H9 (cell line): ENCODE measurements around the gene ATP5PF. TPM values are rescaled to one million over a fixed set of nuclear protein-coding genes. Genes with fewer than 3 reads are reported as not detected.
A peak's percentile ranks its signal among the peaks of the same experiment; 100 is the strongest.
"Not testable (repeated sequence)": the region's sequence is repeated elsewhere in the genome, so short reads cannot be mapped to it uniquely, and the experiment has no call there.

Source experiments
- DNase-seq: peaks from one replicate; pipeline ENCODE4 v3.0.0-alpha.2; 2017
- H2AFZ ChIP-seq: one replicate; pipeline ENCODE4 v1.6.1; 2013; ENCODE audit warnings: mild to moderate bottlenecking, low read length, control low read depth, moderate library complexity
- H2AK5ac ChIP-seq: 2 replicates; pipeline ENCODE4 v1.6.1; 2013; ENCODE audit warnings: low read length, control low read depth, mixed read lengths; ENCODE audit not compliant: insufficient read length
- H2BK120ac ChIP-seq: one replicate; pipeline ENCODE4 v1.6.1; 2013; ENCODE audit warnings: low read depth, mild to moderate bottlenecking, low read length, control low read depth, inconsistent platforms; ENCODE audit not compliant: poor library complexity, severe bottlenecking
- H2BK12ac ChIP-seq: 2 replicates; pipeline ENCODE4 v1.6.1; 2013; ENCODE audit warnings: low read length, control low read depth, mixed read lengths, low read depth; ENCODE audit not compliant: insufficient read length
- H2BK15ac ChIP-seq: 2 replicates; pipeline ENCODE4 v1.6.1; 2013; ENCODE audit warnings: low read depth, low read length, control low read depth
- H2BK20ac ChIP-seq: one replicate; pipeline ENCODE4 v1.6.1; 2013; ENCODE audit warnings: low read depth, mild to moderate bottlenecking, low read length, control low read depth, inconsistent platforms; ENCODE audit not compliant: poor library complexity, severe bottlenecking
- H2BK5ac ChIP-seq: 2 replicates; pipeline ENCODE4 v1.6.1; 2013; ENCODE audit warnings: low read length, control low read depth, mixed read lengths; ENCODE audit not compliant: insufficient read length
- H3K14ac ChIP-seq: 2 replicates; pipeline ENCODE4 v1.6.1; 2013; ENCODE audit warnings: low read length, control low read depth; ENCODE audit not compliant: insufficient read depth
- H3K18ac ChIP-seq: 2 replicates; pipeline ENCODE4 v1.6.1; 2013; ENCODE audit warnings: low read depth, mild to moderate bottlenecking, mixed read lengths, low read length, control low read depth; ENCODE audit not compliant: insufficient read length
- H3K23ac ChIP-seq: 2 replicates; pipeline ENCODE4 v1.6.1; 2013; ENCODE audit warnings: low read length, control low read depth, mixed read lengths, low read depth; ENCODE audit not compliant: insufficient read length
- H3K23me2 ChIP-seq: 2 replicates; pipeline ENCODE4 v1.6.1; 2013; ENCODE audit warnings: low read depth, mild to moderate bottlenecking, mixed read lengths, low read length, control low read depth; ENCODE audit not compliant: insufficient read length, poor library complexity, severe bottlenecking
- H3K27ac ChIP-seq: 2 replicates; pipeline ENCODE4 v1.5.1; 2013; ENCODE audit warnings: low read length, control low read depth, mixed read lengths, low read depth; ENCODE audit not compliant: insufficient read length
- H3K27me3 ChIP-seq: 2 replicates; pipeline ENCODE4 v1.6.1; 2013; ENCODE audit warnings: low read length, control low read depth, inconsistent platforms; ENCODE audit not compliant: insufficient read depth
- H3K4ac ChIP-seq: 2 replicates; pipeline ENCODE4 v1.6.1; 2013; ENCODE audit warnings: low read depth, mild to moderate bottlenecking, control low read depth, inconsistent platforms, low read length, moderate library complexity
- H3K4me1 ChIP-seq: 2 replicates; pipeline ENCODE4 v1.6.1; 2013; ENCODE audit warnings: low read length, control low read depth, inconsistent platforms; ENCODE audit not compliant: insufficient read depth
- H3K4me2 ChIP-seq: 2 replicates; pipeline ENCODE4 v1.6.1; 2013; ENCODE audit warnings: low read length, control low read depth, mixed read lengths; ENCODE audit not compliant: insufficient read length, insufficient read depth
- H3K56ac ChIP-seq: 2 replicates; pipeline ENCODE4 v1.6.1; 2013; ENCODE audit warnings: low read depth, mild to moderate bottlenecking, mixed read lengths, low read length, control low read depth; ENCODE audit not compliant: insufficient read length
- H3K79me1 ChIP-seq: 2 replicates; pipeline ENCODE4 v1.6.1; 2013; ENCODE audit warnings: low read depth, mild to moderate bottlenecking, moderate library complexity, low read length, control low read depth, inconsistent platforms; ENCODE audit not compliant: insufficient read depth, poor library complexity, severe bottlenecking
- H3K79me2 ChIP-seq: 2 replicates; pipeline ENCODE4 v1.6.1; 2013; ENCODE audit warnings: low read length, control low read depth, inconsistent platforms; ENCODE audit not compliant: insufficient read depth
- H3K9ac ChIP-seq: 2 replicates; pipeline ENCODE4 v1.6.1; 2013; ENCODE audit warnings: low read length, control low read depth, mixed read lengths; ENCODE audit not compliant: insufficient read length; ENCODE audit errors: extremely low read depth
- H3K9me3 ChIP-seq: one replicate; pipeline ENCODE4 v1.6.1; 2013; ENCODE audit warnings: low read depth, low read length, inconsistent platforms; ENCODE audit not compliant: control insufficient read depth
- H3T11ph ChIP-seq: one replicate; pipeline ENCODE4 v1.6.1; 2013; ENCODE audit warnings: mild to moderate bottlenecking, low read length, control low read depth, inconsistent platforms
- H4K20me1 ChIP-seq: one replicate; pipeline ENCODE4 v1.6.1; 2013; ENCODE audit not compliant: control insufficient read depth, insufficient read length, insufficient read depth
- H4K5ac ChIP-seq: 2 replicates; pipeline ENCODE4 v1.6.1; 2013; ENCODE audit warnings: low read depth, mild to moderate bottlenecking, mixed read lengths, low read length, control low read depth; ENCODE audit not compliant: insufficient read length
- H4K8ac ChIP-seq: replicated peaks from 2 replicates; pipeline ENCODE4 v1.6.1; 2013; ENCODE audit warnings: low read length, control low read depth, mixed read lengths, low read depth; ENCODE audit not compliant: insufficient read length
- H4K91ac ChIP-seq: 2 replicates; pipeline ENCODE4 v1.6.1; 2013; ENCODE audit warnings: low read depth, mild to moderate bottlenecking, moderate library complexity, mixed read lengths, low read length, control low read depth; ENCODE audit not compliant: insufficient read length
- H3K27ac Mint-ChIP-seq, 3 experiments: 2 replicates in 2 of 3; 3 replicates in 1 of 3; pipeline ENCODE4 v1.8.0; 2020 to 2021; ENCODE audit warnings: mixed read lengths in 3 of 3, mild to moderate bottlenecking in 1 of 3, moderate library complexity in 1 of 3
- H3K27me3 Mint-ChIP-seq: 2 replicates; pipeline ENCODE4 v1.8.0; 2021; ENCODE audit warnings: low read depth, mild to moderate bottlenecking, moderate library complexity, mixed read lengths
- H3K36me3 Mint-ChIP-seq, 3 experiments: 2 replicates in 2 of 3; 3 replicates in 1 of 3; pipeline ENCODE4 v1.8.0; 2020 to 2021; ENCODE audit warnings: low read depth in 3 of 3, mixed read lengths in 3 of 3; ENCODE audit not compliant: insufficient read depth in 1 of 3
- H3K4me1 Mint-ChIP-seq, 2 experiments: 2 replicates each; pipeline ENCODE4 v1.8.0; 2020; ENCODE audit warnings: mixed read lengths in 2 of 2
- H3K4me3 Mint-ChIP-seq, 2 experiments: 2 replicates in 1 of 2; 3 replicates in 1 of 2; pipeline ENCODE4 v1.8.0; 2020 to 2021; ENCODE audit warnings: mild to moderate bottlenecking in 2 of 2, mixed read lengths in 2 of 2, moderate library complexity in 1 of 2
- H3K9me3 Mint-ChIP-seq, 2 experiments: 2 replicates in 1 of 2; 3 replicates in 1 of 2; pipeline ENCODE4 v1.8.0; 2020; ENCODE audit warnings: mild to moderate bottlenecking in 2 of 2, mixed read lengths in 2 of 2, moderate library complexity in 1 of 2
- CTCF ChIP-seq: fragments of 200-600 bp; sonication (generic); conservative IDR thresholded peaks from 3 replicates; pipeline ENCODE4 v1.8.0; 2021; ENCODE audit warnings: antibody characterized with exemption, mild to moderate bottlenecking
- WGBS: extraction: QIAGEN DNeasy Blood & Tissue Kit; methylation state at CpG from one replicate; pipeline ENCODE4 v1.1.7; 2013; ENCODE audit warnings: missing lambda C conversion rate, low lambda C conversion rate, mixed read lengths; ENCODE audit not compliant: insufficient read length; ENCODE audit errors: extremely low coverage; 5-methylcytosine and 5-hydroxymethylcytosine counted together
- total RNA-seq: library from RNA; stranded (reverse); gene quantifications from 2 replicates; pipeline ENCODE4 v1.2.1, GENCODE V29; 2021

ATP5PF gene
- total RNA-seq, 1 experiment from 2014 or later = 143 TPM

GRCh38 chr21:25717491-25718147, 17.1 kb downstream of the ATP5PF start:
- H2AFZ ChIP-seq = no peak overlapping the region
- H3K27ac ChIP-seq = no peak overlapping the region
- H3K4me1 Mint-ChIP-seq = peaks cover 13% of the 10 kb centered on the region in 2 experiments
- H3K9me3 Mint-ChIP-seq = no peaks in the 10 kb centered on the region
- no peak for DNase-seq
- H3K23me2 ChIP-seq = no peaks in the 10 kb centered on the region
- no peak overlapping the region for H3K23ac ChIP-seq
- H4K8ac ChIP-seq = no peak overlapping the region
- H2BK12ac ChIP-seq = no peak overlapping the region
- no CpG with 5 or more reads among the region's 5 CpGs for WGBS
- H3K9ac ChIP-seq = no peak overlapping the region
- no peak overlapping the region for H3K56ac ChIP-seq
- no peak overlapping the region for H2BK5ac ChIP-seq
- H3T11ph ChIP-seq = no peak overlapping the region
- H3K4me3 Mint-ChIP-seq = no peak overlapping the region
- peaks cover 0 to 14% (median 13%) of the 10 kb centered on the region in 3 experiments for H3K36me3 Mint-ChIP-seq
- no peaks in the 10 kb centered on the region for H3K27me3 ChIP-seq
- peak overlapping the region in 2 of 3 experiments; percentile 69 to 84; a peak in 4 of 7 replicates for H3K27ac Mint-ChIP-seq
- H3K18ac ChIP-seq = no peak overlapping the region
- H4K5ac ChIP-seq = no peak overlapping the region
- no peak overlapping the region for H3K4ac ChIP-seq
- TF ChIP-seq CTCF = no peak
- H2BK15ac ChIP-seq = no peak overlapping the region
- no peaks in the 10 kb centered on the region; the same call in 1 of the 2 replicates for H3K27me3 Mint-ChIP-seq
- no peak overlapping the region for H4K91ac ChIP-seq
- H3K79me2 ChIP-seq = no peaks in the 10 kb centered on the region
- no peaks in the 10 kb centered on the region for H3K79me1 ChIP-seq
- H3K4me1 ChIP-seq = no peaks in the 10 kb centered on the region
- no peak overlapping the region for H3K14ac ChIP-seq
- no peak overlapping the region for H2BK120ac ChIP-seq
- H4K20me1 ChIP-seq = no peaks in the 10 kb centered on the region
- no peaks in the 10 kb centered on the region for H3K9me3 ChIP-seq
- no peak overlapping the region for H3K4me2 ChIP-seq
- no peak overlapping the region for H2BK20ac ChIP-seq
- no peak overlapping the region for H2AK5ac ChIP-seq

- H3K79me1 ChIP-seq, H3K27ac ChIP-seq, H2AK5ac ChIP-seq, H4K8ac ChIP-seq, H2BK120ac ChIP-seq, H2BK20ac ChIP-seq, H3K9me3 ChIP-seq, H2BK12ac ChIP-seq, H2AFZ ChIP-seq, H3K14ac ChIP-seq, H2BK5ac ChIP-seq, H4K91ac ChIP-seq, H3T11ph ChIP-seq, H3K23me2 ChIP-seq, H3K4me3 Mint-ChIP-seq, H4K20me1 ChIP-seq, H3K27me3 ChIP-seq, H3K4ac ChIP-seq, H3K23ac ChIP-seq, H2BK15ac ChIP-seq, H3K56ac ChIP-seq, DNase-seq, H3K9me3 Mint-ChIP-seq, H3K27ac Mint-ChIP-seq, H3K36me3 Mint-ChIP-seq, H3K18ac ChIP-seq, H3K4me2 ChIP-seq, H3K9ac ChIP-seq, H3K4me1 ChIP-seq, H4K5ac ChIP-seq, H3K27me3 Mint-ChIP-seq, H3K79me2 ChIP-seq: not testable (repeated sequence)
- WGBS = no CpG with 5 or more reads among the region's 10 CpGs
- peaks cover 18% of the 10 kb centered on the region in 2 experiments for H3K4me1 Mint-ChIP-seq
Observed at GRCh38 chr21:25714066-25714465, 20.6 kb downstream of the ATP5PF start.
